ENCODE data around the gene SSPN.

The SSPN gene

GRCh38 chr12:26156201-26156871, 39.0 kb upstream of the SSPN start:
- no peak overlapping the region for H3K4me3 ChIP-seq (ENCODE audit: low read length)
- no peak for DNase-seq (ENCODE audit: low read depth)
- TF ChIP-seq, protein P1, sequence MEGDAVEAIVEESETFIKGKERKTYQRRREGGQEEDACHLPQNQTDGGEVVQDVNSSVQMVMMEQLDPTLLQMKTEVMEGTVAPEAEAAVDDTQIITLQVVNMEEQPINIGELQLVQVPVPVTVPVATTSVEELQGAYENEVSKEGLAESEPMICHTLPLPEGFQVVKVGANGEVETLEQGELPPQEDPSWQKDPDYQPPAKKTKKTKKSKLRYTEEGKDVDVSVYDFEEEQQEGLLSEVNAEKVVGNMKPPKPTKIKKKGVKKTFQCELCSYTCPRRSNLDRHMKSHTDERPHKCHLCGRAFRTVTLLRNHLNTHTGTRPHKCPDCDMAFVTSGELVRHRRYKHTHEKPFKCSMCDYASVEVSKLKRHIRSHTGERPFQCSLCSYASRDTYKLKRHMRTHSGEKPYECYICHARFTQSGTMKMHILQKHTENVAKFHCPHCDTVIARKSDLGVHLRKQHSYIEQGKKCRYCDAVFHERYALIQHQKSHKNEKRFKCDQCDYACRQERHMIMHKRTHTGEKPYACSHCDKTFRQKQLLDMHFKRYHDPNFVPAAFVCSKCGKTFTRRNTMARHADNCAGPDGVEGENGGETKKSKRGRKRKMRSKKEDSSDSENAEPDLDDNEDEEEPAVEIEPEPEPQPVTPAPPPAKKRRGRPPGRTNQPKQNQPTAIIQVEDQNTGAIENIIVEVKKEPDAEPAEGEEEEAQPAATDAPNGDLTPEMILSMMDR (conservative IDR thresholded peaks at IDR 0.05; ENCODE audit: low read length): no peak

DNA sequence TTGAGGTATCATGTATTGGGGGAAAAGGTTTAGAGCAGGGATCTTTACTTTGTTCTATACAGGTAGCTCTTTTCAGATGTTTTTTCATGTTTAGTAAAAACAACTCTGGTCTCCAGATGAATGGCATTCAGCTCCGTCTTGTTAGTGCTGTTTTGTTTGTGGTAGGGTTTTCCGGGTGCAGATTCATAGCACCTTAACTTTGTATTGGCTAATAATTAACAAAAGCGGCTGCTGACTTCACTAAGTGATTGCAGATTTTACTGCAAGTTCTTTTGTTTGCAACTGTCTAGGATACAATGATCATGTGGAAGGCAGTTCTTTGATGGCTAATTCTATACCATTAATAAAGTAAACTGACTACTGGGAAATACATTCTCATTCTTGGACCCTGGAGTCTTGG, 38.4 kb upstream of the SSPN start:
- TF ChIP-seq, protein P1 (conservative IDR thresholded peaks at IDR 0.05; ENCODE audit: low read length): no peak
- H3K4me3 ChIP-seq (ENCODE audit: low read length): no peak overlapping the region
- DNase-seq (ENCODE audit: low read depth): no peak

DNA sequence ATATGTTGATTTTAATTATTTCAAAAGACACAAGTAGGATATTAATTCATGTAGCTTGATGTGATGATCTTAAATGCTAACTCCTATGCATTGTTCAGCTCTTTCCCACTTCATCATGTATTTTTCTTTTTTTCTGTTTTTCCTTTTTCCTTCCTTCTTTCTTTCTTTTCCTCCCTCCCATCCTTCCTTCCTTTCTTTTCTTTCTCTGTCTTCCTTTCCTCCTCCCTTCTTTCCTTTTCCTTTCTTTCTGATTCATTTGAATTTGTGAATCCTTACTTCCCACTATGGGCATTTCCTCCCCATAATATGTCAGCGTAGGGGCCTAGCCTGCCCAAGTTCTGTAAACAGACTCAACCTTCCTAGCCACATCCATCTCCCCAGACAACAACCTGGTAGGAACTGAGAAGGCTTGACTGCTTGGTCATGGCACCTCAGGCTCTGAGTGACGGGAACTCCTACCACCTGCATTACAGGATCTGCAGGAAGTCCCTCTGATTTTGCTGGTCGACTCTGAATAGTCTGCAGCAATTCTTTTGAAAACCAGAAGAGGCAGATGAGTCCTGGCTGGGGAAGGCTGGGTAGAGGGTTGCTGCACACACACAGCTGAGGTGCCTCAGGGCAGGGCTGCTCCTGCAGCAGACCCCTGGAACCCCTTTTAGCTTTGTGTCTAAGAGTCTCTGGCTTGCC, 37.2 kb upstream of the SSPN start:
- DNase-seq (ENCODE audit: low read depth): no peak
- H3K4me3 ChIP-seq (ENCODE audit: low read length): no peak overlapping the region
- TF ChIP-seq, protein P1 (conservative IDR thresholded peaks at IDR 0.05; ENCODE audit: low read length): no peak

DNA sequence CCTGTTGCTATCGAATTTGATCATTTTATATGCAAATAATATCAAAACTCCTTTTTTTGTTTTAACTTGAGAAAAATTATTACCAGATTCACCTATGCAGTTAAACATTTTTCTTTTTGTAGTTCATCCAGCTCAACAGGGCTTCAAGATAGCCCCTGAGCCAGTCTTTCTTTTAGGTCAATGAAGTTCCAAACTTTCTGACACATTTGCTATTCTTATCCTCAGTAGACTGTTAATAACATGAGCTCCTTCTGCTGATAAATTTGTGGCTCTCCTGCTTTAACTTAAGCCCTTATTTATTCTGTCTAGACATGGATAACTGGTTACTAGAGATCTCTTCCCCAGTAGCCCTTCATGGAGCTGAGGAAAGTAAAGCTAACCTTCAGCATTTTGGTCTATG, 33.2 kb upstream of the SSPN start:
- no peak overlapping the region for H3K4me3 ChIP-seq (ENCODE audit: low read length)
- TF ChIP-seq, protein P1 (conservative IDR thresholded peaks at IDR 0.05; ENCODE audit: low read length): no peak
- DNase-seq (ENCODE audit: low read depth): no peak

DNA sequence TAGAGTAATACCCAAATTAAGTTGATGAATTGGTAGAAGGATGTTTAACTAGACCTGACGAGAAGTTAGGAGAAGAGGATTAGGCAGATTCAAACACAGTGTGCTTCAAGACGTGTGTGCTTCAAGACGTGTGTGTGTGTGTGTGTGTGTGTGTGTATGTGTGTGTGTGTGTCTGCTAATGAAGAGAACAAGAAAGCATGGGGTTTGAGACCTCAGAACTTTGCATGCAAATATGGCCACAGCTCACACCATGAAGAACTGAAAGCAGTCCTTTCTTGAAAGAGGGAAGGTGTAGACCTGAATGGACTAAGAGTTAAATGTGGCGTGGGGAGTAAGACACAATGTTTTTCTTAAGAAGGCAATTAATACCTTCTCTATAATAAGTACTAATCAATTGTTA, 32.5 kb upstream of the SSPN start:
- no peak overlapping the region for H3K4me3 ChIP-seq (ENCODE audit: low read length)
- DNase-seq (ENCODE audit: low read depth): no peak
- TF ChIP-seq, protein P1 (conservative IDR thresholded peaks at IDR 0.05; ENCODE audit: low read length): no peak

- TF ChIP-seq, protein P1 (conservative IDR thresholded peaks at IDR 0.05; ENCODE audit: low read length): no peak
- H3K4me3 ChIP-seq (ENCODE audit: low read length): no peak overlapping the region
- DNase-seq (ENCODE audit: low read depth): no peak
Observed at GRCh38 chr12:26164118-26164517, 31.3 kb upstream of the SSPN start.

GRCh38 chr12:26172013-26172412, 23.4 kb upstream of the SSPN start:
- TF ChIP-seq, protein P1 (conservative IDR thresholded peaks at IDR 0.05; ENCODE audit: low read length): no peak
- no peak for DNase-seq (ENCODE audit: low read depth)
- H3K4me3 ChIP-seq (ENCODE audit: low read length): no peak overlapping the region
